A673 (cell line): Measurements from ENCODE around the gene VBP1. TPM values are rescaled to one million over a fixed set of nuclear protein-coding genes. Genes with fewer than 3 reads are reported as not detected.

Source experiments
- total RNA-seq: library from RNA; stranded (reverse); gene quantifications from 2 replicates; pipeline ENCODE4 v1.2.3, GENCODE V29; 2021

VBP1 gene
- total RNA-seq, 1 experiment from 2014 or later, result 119 TPM

Other genes starting within 250 kb of the VBP1 start
- 1.1 and 1.9 TPM in 2 replicates for gene F8, start 193.7 kb upstream of the VBP1 start, total RNA-seq
- 78.1 and 84.6 TPM in 2 replicates for gene FUNDC2, start 189.6 kb upstream of the VBP1 start, total RNA-seq
- 5.9 and 6.4 TPM in 2 replicates for gene CMC4, start 145.3 kb upstream of the VBP1 start, total RNA-seq
- gene MTCP1, start 145.3 kb upstream of the VBP1 start, total RNA-seq, result 19.8 and 21.0 TPM in 2 replicates
- gene BRCC3, start 145.0 kb upstream of the VBP1 start, total RNA-seq, result 25.7 TPM in 2 replicates
- gene RAB39B, start 48.0 kb downstream of the VBP1 start, total RNA-seq, result 0.43 and 0.81 TPM in 2 replicates
- gene CLIC2, start 118.2 kb downstream of the VBP1 start, total RNA-seq, result 1.7 and 2.7 TPM in 2 replicates
- gene F8A2, start 165.6 kb downstream of the VBP1 start, total RNA-seq, result not detected in 2 replicates
- gene F8A3, start 242.2 kb downstream of the VBP1 start, total RNA-seq, result 5.3 TPM in 2 replicates